ENCODE data around the gene DBNDD2.
A peak's percentile ranks its signal among the peaks of the same experiment; 100 is the strongest.

The DBNDD2 gene

GRCh38 chr20:45436732-45437485 is 28.8 kb downstream of the DBNDD2 start:
- TF ChIP-seq POLR2A (IDR thresholded peaks at IDR 0.05; ENCODE audit: low read depth, low read length): no peak
- FAIRE-seq (no peak), DNase-seq (ENCODE audit: insufficient read length, low spot score) (peak; percentile 90)

- no peak for TF ChIP-seq POLR2A (IDR thresholded peaks at IDR 0.05; ENCODE audit: low read depth, low read length)
- DNase-seq (ENCODE audit: insufficient read length, low spot score) (no peak), FAIRE-seq (no peak)
Measured at GRCh38 chr20:45440424-45440823, 32.3 kb downstream of the DBNDD2 start.

- TF ChIP-seq POLR2A (IDR thresholded peaks at IDR 0.05; ENCODE audit: low read depth, low read length): no peak
- FAIRE-seq: no peak
Measured at GRCh38 chr20:45440891-45441685, 33.0 kb downstream of the DBNDD2 start.

GRCh38 chr20:45441746-45442145 is 33.7 kb downstream of the DBNDD2 start:
- DNase-seq (ENCODE audit: insufficient read length, low spot score): no peak
- FAIRE-seq: no peak
- TF ChIP-seq POLR2A (IDR thresholded peaks at IDR 0.05; ENCODE audit: low read depth, low read length): no peak

More at GRCh38 chr20:45440891-45441685, 33.0 kb downstream of the DBNDD2 start:
- no peak for DNase-seq (ENCODE audit: insufficient read length, low spot score)

- DNase-seq (ENCODE audit: insufficient read length, low spot score) (no peak), FAIRE-seq (no peak)
- TF ChIP-seq POLR2A (IDR thresholded peaks at IDR 0.05; ENCODE audit: low read depth, low read length): no peak
Measured at GRCh38 chr20:45444050-45444449, 36.0 kb downstream of the DBNDD2 start.

- no peak for TF ChIP-seq POLR2A (IDR thresholded peaks at IDR 0.05; ENCODE audit: low read depth, low read length)
- peak; percentile 45 for DNase-seq (ENCODE audit: insufficient read length, low spot score)
Measured at GRCh38 chr20:45445805-45446562, 37.9 kb downstream of the DBNDD2 start.

GRCh38 chr20:45448270-45448669 is 40.2 kb downstream of the DBNDD2 start:
- no peak for DNase-seq (ENCODE audit: insufficient read length, low spot score)
- no peak for FAIRE-seq
- no peak for TF ChIP-seq POLR2A (IDR thresholded peaks at IDR 0.05; ENCODE audit: low read depth, low read length)

More at GRCh38 chr20:45445805-45446562, 37.9 kb downstream of the DBNDD2 start:
- FAIRE-seq: no peak

- no peak for FAIRE-seq
- TF ChIP-seq POLR2A (IDR thresholded peaks at IDR 0.05; ENCODE audit: low read depth, low read length): no peak
- DNase-seq (ENCODE audit: insufficient read length, low spot score): no peak
Measured at GRCh38 chr20:45449528-45449927, 41.4 kb downstream of the DBNDD2 start.

- TF ChIP-seq POLR2A (IDR thresholded peaks at IDR 0.05; ENCODE audit: low read depth, low read length): no peak
- FAIRE-seq (no peak), DNase-seq (ENCODE audit: insufficient read length, low spot score) (peak; percentile 29)
Measured at GRCh38 chr20:45450097-45450818, 42.2 kb downstream of the DBNDD2 start.

- no peak for DNase-seq (ENCODE audit: insufficient read length, low spot score)
- no peak for FAIRE-seq
- TF ChIP-seq POLR2A (IDR thresholded peaks at IDR 0.05; ENCODE audit: low read depth, low read length): no peak
Measured at GRCh38 chr20:45452238-45452637, 44.1 kb downstream of the DBNDD2 start.

- FAIRE-seq (no peak), DNase-seq (ENCODE audit: insufficient read length, low spot score) (no peak)
- no peak for TF ChIP-seq POLR2A (IDR thresholded peaks at IDR 0.05; ENCODE audit: low read depth, low read length)
Measured at GRCh38 chr20:45452772-45453691, 44.9 kb downstream of the DBNDD2 start.

- FAIRE-seq (no peak), DNase-seq (ENCODE audit: insufficient read length, low spot score) (no peak)
- TF ChIP-seq POLR2A (IDR thresholded peaks at IDR 0.05; ENCODE audit: low read depth, low read length): no peak
Measured at GRCh38 chr20:45456632-45457031, 48.5 kb downstream of the DBNDD2 start.

All from H54 (cell line).